Ishikawa (cell line): ENCODE measurements around the gene UNC93A.

Experiments used
- CEBPB ChIP-seq: IDR thresholded peaks from 2 replicates; pipeline ENCODE4 v1.6.1; 2012
- CREB1 ChIP-seq: IDR thresholded peaks from 2 replicates; pipeline ENCODE4 v1.6.1; 2012; ENCODE audit warnings: low read depth
- EGR1 ChIP-seq: IDR thresholded peaks from 2 replicates; pipeline ENCODE4 v1.6.1; 2012
- EP300 ChIP-seq: IDR thresholded peaks from 2 replicates; pipeline ENCODE4 v1.6.1; 2012; ENCODE audit warnings: borderline replicate concordance
- FOXM1 ChIP-seq: IDR thresholded peaks from 2 replicates; pipeline ENCODE4 v1.6.1; 2012; ENCODE audit warnings: low read depth, borderline replicate concordance
- NFIC ChIP-seq: IDR thresholded peaks from 2 replicates; pipeline ENCODE4 v1.6.1; 2012
- RAD21 ChIP-seq: IDR thresholded peaks from 2 replicates; pipeline ENCODE4 v1.6.1; 2012; ENCODE audit warnings: low read depth
- TAF1 ChIP-seq: IDR thresholded peaks from 2 replicates; pipeline ENCODE4 v1.6.1; 2012; ENCODE audit warnings: low read depth, mild to moderate bottlenecking
- TCF12 ChIP-seq: IDR thresholded peaks from 2 replicates; pipeline ENCODE4 v1.6.1; 2012; ENCODE audit warnings: low read depth
- TEAD4 ChIP-seq: IDR thresholded peaks from 2 replicates; pipeline ENCODE4 v1.6.1; 2012
- YY1 ChIP-seq: IDR thresholded peaks from 2 replicates; pipeline ENCODE4 v1.6.1; 2012; ENCODE audit warnings: low read depth
- ZBTB7A ChIP-seq: IDR thresholded peaks from 2 replicates; pipeline ENCODE4 v1.6.1; 2012; ENCODE audit warnings: low read depth
- TF ChIP-seq, protein P1 (sequence below): IDR thresholded peaks from 2 replicates; pipeline ENCODE4 v1.6.1; 2012
- TF ChIP-seq, protein P2 (sequence below): IDR thresholded peaks from 2 replicates; pipeline ENCODE4 v1.6.1; 2012
- TF ChIP-seq, protein P3 (sequence below): IDR thresholded peaks from 2 replicates; pipeline ENCODE4 v1.6.1; 2012; ENCODE audit warnings: low read depth, mild to moderate bottlenecking

The UNC93A gene

DNA sequence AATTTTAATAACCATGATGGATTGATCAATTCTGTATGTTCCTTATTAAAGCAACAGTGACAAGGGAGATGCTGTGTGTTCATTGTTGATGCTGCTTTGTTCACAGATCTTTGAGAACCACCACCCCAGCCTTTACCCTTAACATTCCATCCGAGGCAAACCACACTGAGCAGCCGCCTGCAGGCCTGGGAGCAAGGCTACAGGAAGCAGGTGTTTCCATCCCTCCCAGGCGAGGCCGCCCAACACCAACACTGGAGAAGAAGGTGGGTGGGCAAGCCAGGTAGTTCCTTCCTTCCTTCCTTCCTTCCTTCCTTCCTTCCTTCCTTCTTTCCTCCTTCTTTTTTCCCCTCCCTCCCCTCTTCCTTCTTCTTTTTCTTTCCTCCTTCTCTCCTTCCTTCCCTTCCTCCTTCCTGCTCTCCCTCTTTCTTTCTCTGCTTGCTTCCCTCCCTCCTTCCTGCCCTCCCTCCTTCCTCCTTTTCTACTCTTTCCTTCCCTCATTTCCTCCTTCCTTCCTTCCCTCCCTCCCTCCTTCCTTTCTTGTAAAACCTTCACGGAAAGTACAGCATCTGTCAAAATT, 47.5 kb downstream of the UNC93A start:
- TF ChIP-seq FOXM1 = no peak
- TF ChIP-seq CEBPB = no peak
- TF ChIP-seq EP300 = no peak
- no peak for TF ChIP-seq RAD21
- TF ChIP-seq EGR1 = no peak
- TF ChIP-seq, protein P1, sequence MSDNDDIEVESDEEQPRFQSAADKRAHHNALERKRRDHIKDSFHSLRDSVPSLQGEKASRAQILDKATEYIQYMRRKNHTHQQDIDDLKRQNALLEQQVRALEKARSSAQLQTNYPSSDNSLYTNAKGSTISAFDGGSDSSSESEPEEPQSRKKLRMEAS = no peak
- TF ChIP-seq ZBTB7A = no peak
- TF ChIP-seq TAF1 = no peak
- no peak for TF ChIP-seq TEAD4
- TF ChIP-seq YY1 = no peak
- TF ChIP-seq CREB1 = no peak
- TF ChIP-seq, protein P2, sequence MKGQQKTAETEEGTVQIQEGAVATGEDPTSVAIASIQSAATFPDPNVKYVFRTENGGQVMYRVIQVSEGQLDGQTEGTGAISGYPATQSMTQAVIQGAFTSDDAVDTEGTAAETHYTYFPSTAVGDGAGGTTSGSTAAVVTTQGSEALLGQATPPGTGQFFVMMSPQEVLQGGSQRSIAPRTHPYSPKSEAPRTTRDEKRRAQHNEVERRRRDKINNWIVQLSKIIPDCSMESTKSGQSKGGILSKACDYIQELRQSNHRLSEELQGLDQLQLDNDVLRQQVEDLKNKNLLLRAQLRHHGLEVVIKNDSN = no peak
- TF ChIP-seq TCF12 = no peak
- TF ChIP-seq, protein P3, sequence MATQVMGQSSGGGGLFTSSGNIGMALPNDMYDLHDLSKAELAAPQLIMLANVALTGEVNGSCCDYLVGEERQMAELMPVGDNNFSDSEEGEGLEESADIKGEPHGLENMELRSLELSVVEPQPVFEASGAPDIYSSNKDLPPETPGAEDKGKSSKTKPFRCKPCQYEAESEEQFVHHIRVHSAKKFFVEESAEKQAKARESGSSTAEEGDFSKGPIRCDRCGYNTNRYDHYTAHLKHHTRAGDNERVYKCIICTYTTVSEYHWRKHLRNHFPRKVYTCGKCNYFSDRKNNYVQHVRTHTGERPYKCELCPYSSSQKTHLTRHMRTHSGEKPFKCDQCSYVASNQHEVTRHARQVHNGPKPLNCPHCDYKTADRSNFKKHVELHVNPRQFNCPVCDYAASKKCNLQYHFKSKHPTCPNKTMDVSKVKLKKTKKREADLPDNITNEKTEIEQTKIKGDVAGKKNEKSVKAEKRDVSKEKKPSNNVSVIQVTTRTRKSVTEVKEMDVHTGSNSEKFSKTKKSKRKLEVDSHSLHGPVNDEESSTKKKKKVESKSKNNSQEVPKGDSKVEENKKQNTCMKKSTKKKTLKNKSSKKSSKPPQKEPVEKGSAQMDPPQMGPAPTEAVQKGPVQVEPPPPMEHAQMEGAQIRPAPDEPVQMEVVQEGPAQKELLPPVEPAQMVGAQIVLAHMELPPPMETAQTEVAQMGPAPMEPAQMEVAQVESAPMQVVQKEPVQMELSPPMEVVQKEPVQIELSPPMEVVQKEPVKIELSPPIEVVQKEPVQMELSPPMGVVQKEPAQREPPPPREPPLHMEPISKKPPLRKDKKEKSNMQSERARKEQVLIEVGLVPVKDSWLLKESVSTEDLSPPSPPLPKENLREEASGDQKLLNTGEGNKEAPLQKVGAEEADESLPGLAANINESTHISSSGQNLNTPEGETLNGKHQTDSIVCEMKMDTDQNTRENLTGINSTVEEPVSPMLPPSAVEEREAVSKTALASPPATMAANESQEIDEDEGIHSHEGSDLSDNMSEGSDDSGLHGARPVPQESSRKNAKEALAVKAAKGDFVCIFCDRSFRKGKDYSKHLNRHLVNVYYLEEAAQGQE = no peak
- no peak for TF ChIP-seq NFIC

GRCh38 chr6:167341038-167341583, 50.0 kb downstream of the UNC93A start:
- TF ChIP-seq CREB1 (no peak), RAD21 (no peak), TCF12 (no peak)

GRCh38 chr6:167341665-167342655, 50.8 kb downstream of the UNC93A start:
- TF ChIP-seq NFIC = no peak

GRCh38 chr6:167342879-167343610, 51.9 kb downstream of the UNC93A start:
- TF ChIP-seq YY1 = no peak

- TF ChIP-seq TCF12 (no peak), EP300 (no peak), YY1 (no peak), TAF1 (no peak), FOXM1 (no peak), RAD21 (no peak), NFIC (no peak), ZBTB7A (no peak), CREB1 (no peak), EGR1 (no peak), CEBPB (no peak), TEAD4 (no peak)
- TF ChIP-seq, protein P1 = no peak
- TF ChIP-seq, protein P3 = no peak
- TF ChIP-seq, protein P2 = no peak
Measured at GRCh38 chr6:167345348-167345747, 54.2 kb downstream of the UNC93A start.

- TF ChIP-seq CEBPB = no peak
- no peak for TF ChIP-seq ZBTB7A
- no peak for TF ChIP-seq YY1
- TF ChIP-seq EP300 = no peak
- TF ChIP-seq, protein P1 = no peak
- TF ChIP-seq TAF1 = no peak
- no peak for TF ChIP-seq TCF12
- no peak for TF ChIP-seq CREB1
- TF ChIP-seq TEAD4 = no peak
- TF ChIP-seq, protein P2 = no peak
- TF ChIP-seq EGR1 = no peak
- no peak for TF ChIP-seq FOXM1
- TF ChIP-seq NFIC = no peak
Measured at GRCh38 chr6:167345960-167346359, 54.8 kb downstream of the UNC93A start.
